HEK293 (cell line): Measurements from ENCODE around the gene LHFPL3.

Source experiments
- CTCF ChIA-PET: fragments of 350-600 bp; formaldehyde crosslinking; extraction: SDS; loops from one replicate; lab custom pipeline; 2021; ENCODE audit warnings: antibody characterized with exemption; lab: Yijun Ruan, JAX
- POLR2A ChIA-PET: fragments of 300-600 bp; formaldehyde crosslinking; extraction: SDS; loops from one replicate; lab custom pipeline; 2020; ENCODE audit warnings: antibody characterized with exemption, inconsistent platforms; lab: Yijun Ruan, JAX
- H3K27ac ChIP-seq: fragments of 200-500 bp; sonication (Bioruptor generic); 2 replicates; pipeline ENCODE4 v1.5.1; 2014; ENCODE audit warnings: low read depth, low read length, control low read depth, inconsistent platforms; ENCODE audit errors: extremely low read depth
- H3K36me3 ChIP-seq, 2 experiments: fragments of 200-500 bp in 1 of 2; sonication (Bioruptor generic) in 1 of 2; 1 replicate in 1 of 2; 2 replicates in 1 of 2; pipeline ENCODE4 v1.5.1; 2014 to 2017; ENCODE audit warnings: inconsistent platforms in 2 of 2, low read length in 2 of 2; ENCODE audit not compliant: control insufficient read depth in 2 of 2, insufficient read depth in 1 of 2
- H3K4me1 ChIP-seq: fragments of 200-500 bp; sonication (Bioruptor generic); 2 replicates; pipeline ENCODE4 v1.5.1; 2014; ENCODE audit warnings: mild to moderate bottlenecking, low read length, inconsistent platforms; ENCODE audit not compliant: control insufficient read depth, insufficient read depth
- H3K4me3 ChIP-seq: 2 replicates; pipeline ENCODE4 v1.5.1; 2011; ENCODE audit warnings: low read depth, mild to moderate bottlenecking, control low read depth, low read length, moderate library complexity
- H3K9me3 ChIP-seq: fragments of 200-500 bp; sonication (Bioruptor generic); 2 replicates; pipeline ENCODE4 v1.5.1; 2014; ENCODE audit warnings: low read depth, low read length, inconsistent platforms; ENCODE audit not compliant: control insufficient read depth, insufficient read depth
- BCL11B ChIP-seq: fragments of 450-650 bp; formaldehyde crosslinking; IDR thresholded peaks from 2 replicates; pipeline ENCODE4 v1.5.1; 2016; ENCODE audit warnings: low read depth, missing biosample characterization, missing genetic modification characterization
- EGR2 ChIP-seq: fragments of 450-650 bp; formaldehyde crosslinking; IDR thresholded peaks from 2 replicates; pipeline ENCODE4 v1.5.1; 2016; ENCODE audit warnings: low read depth, missing biosample characterization, missing genetic modification characterization
- SCRT2 ChIP-seq: fragments of 450-650 bp; formaldehyde crosslinking; IDR thresholded peaks from 2 replicates; pipeline ENCODE4 v1.5.1; 2016; ENCODE audit warnings: missing biosample characterization, missing genetic modification characterization
- YY2 ChIP-seq: fragments of 450-650 bp; formaldehyde crosslinking; IDR thresholded peaks from 2 replicates; pipeline ENCODE4 v1.5.1; 2016; ENCODE audit warnings: missing biosample characterization, missing genetic modification characterization
- ZBTB1 ChIP-seq: fragments of 450-650 bp; formaldehyde crosslinking; IDR thresholded peaks from 2 replicates; pipeline ENCODE4 v1.5.1; 2016; ENCODE audit warnings: missing biosample characterization, missing genetic modification characterization
- ZBTB21 ChIP-seq: fragments of 450-650 bp; formaldehyde crosslinking; IDR thresholded peaks from 2 replicates; pipeline ENCODE4 v1.5.1; 2017; ENCODE audit warnings: missing biosample characterization, missing genetic modification characterization
- ZBTB44 ChIP-seq: fragments of 450-650 bp; IDR thresholded peaks from 2 replicates; pipeline ENCODE4 v1.5.1; 2018; ENCODE audit warnings: missing biosample characterization, mild to moderate bottlenecking, missing genetic modification characterization
- ZEB2 ChIP-seq: fragments of 450-650 bp; formaldehyde crosslinking; IDR thresholded peaks from 2 replicates; pipeline ENCODE4 v1.5.1; 2016; ENCODE audit warnings: missing biosample characterization, missing genetic modification characterization
- ZFP41 ChIP-seq: fragments of 450-650 bp; formaldehyde crosslinking; IDR thresholded peaks from 2 replicates; pipeline ENCODE4 v1.5.1; 2016; ENCODE audit warnings: missing biosample characterization, missing genetic modification characterization, borderline replicate concordance
- ZNF112 ChIP-seq: fragments of 450-650 bp; formaldehyde crosslinking; IDR thresholded peaks from 2 replicates; pipeline ENCODE4 v1.5.0; 2017; ENCODE audit warnings: missing biosample characterization, missing genetic modification characterization
- ZNF140 ChIP-seq: fragments of 450-650 bp; formaldehyde crosslinking; IDR thresholded peaks from 2 replicates; pipeline ENCODE4 v1.5.1; 2016; ENCODE audit warnings: missing biosample characterization, missing genetic modification characterization
- ZNF202 ChIP-seq: fragments of 450-650 bp; formaldehyde crosslinking; IDR thresholded peaks from 2 replicates; pipeline ENCODE4 v1.5.1; 2016; ENCODE audit warnings: missing biosample characterization, missing genetic modification characterization, borderline replicate concordance
- ZNF266 ChIP-seq: fragments of 450-650 bp; formaldehyde crosslinking; IDR thresholded peaks from 2 replicates; pipeline ENCODE4 v1.5.1; 2016; ENCODE audit warnings: missing biosample characterization, missing genetic modification characterization, low read depth
- ZNF274 ChIP-seq, 2 experiments: fragments of 200-500 bp in 1 of 2; fragments of 450-650 bp in 1 of 2; sonication (Bioruptor generic) in 1 of 2; formaldehyde crosslinking in 1 of 2; IDR thresholded peaks; 2 replicates each; pipeline versions ENCODE4 v1.5.1 to v1.6.1; 2014 to 2016; ENCODE audit warnings: borderline replicate concordance in 1 of 2, inconsistent platforms in 1 of 2, low read length in 1 of 2, missing biosample characterization in 1 of 2, missing genetic modification characterization in 1 of 2
- ZNF366 ChIP-seq: fragments of 450-650 bp; formaldehyde crosslinking; conservative IDR thresholded peaks from 2 replicates; pipeline ENCODE4 v1.5.1; 2016; ENCODE audit warnings: missing biosample characterization, missing genetic modification characterization
- ZNF423 ChIP-seq: fragments of 450-650 bp; formaldehyde crosslinking; IDR thresholded peaks from 2 replicates; pipeline ENCODE4 v1.5.1; 2016; ENCODE audit warnings: missing biosample characterization, missing genetic modification characterization
- ZNF426 ChIP-seq: fragments of 450-650 bp; formaldehyde crosslinking; IDR thresholded peaks from 2 replicates; pipeline ENCODE4 v1.5.1; 2017; ENCODE audit warnings: missing biosample characterization, missing genetic modification characterization, mild to moderate bottlenecking, inconsistent platforms, moderate library complexity
- ZNF513 ChIP-seq: fragments of 450-650 bp; IDR thresholded peaks from 2 replicates; pipeline ENCODE4 v1.5.1; 2018; ENCODE audit warnings: missing biosample characterization, missing genetic modification characterization
- ZNF521 ChIP-seq: fragments of 450-650 bp; formaldehyde crosslinking; IDR thresholded peaks from 2 replicates; pipeline ENCODE4 v1.5.1; 2017; ENCODE audit warnings: missing biosample characterization, mild to moderate bottlenecking, missing genetic modification characterization
- ZNF600 ChIP-seq: fragments of 450-650 bp; formaldehyde crosslinking; IDR thresholded peaks from 2 replicates; pipeline ENCODE4 v1.5.1; 2016; ENCODE audit warnings: missing biosample characterization, missing genetic modification characterization
- ZNF629 ChIP-seq: fragments of 450-650 bp; formaldehyde crosslinking; IDR thresholded peaks from 2 replicates; pipeline ENCODE4 v1.5.1; 2017; ENCODE audit warnings: missing biosample characterization, missing genetic modification characterization
- ZNF639 ChIP-seq: fragments of 450-650 bp; formaldehyde crosslinking; IDR thresholded peaks from 2 replicates; pipeline ENCODE4 v1.5.1; 2016; ENCODE audit warnings: missing biosample characterization, missing genetic modification characterization
- ZNF658 ChIP-seq: fragments of 450-650 bp; formaldehyde crosslinking; IDR thresholded peaks from 2 replicates; pipeline ENCODE4; 2016; ENCODE audit warnings: missing biosample characterization, missing genetic modification characterization
- ZNF701 ChIP-seq: fragments of 450-650 bp; formaldehyde crosslinking; IDR thresholded peaks from 2 replicates; pipeline ENCODE4 v1.5.1; 2016; ENCODE audit warnings: missing biosample characterization, missing genetic modification characterization
- ZNF785 ChIP-seq: fragments of 450-650 bp; formaldehyde crosslinking; IDR thresholded peaks from 2 replicates; pipeline ENCODE4 v1.5.1; 2016; ENCODE audit warnings: missing biosample characterization, missing genetic modification characterization
- ZNF791 ChIP-seq: fragments of 450-650 bp; formaldehyde crosslinking; IDR thresholded peaks from 2 replicates; pipeline ENCODE4 v1.5.1; 2016; ENCODE audit warnings: missing biosample characterization, missing genetic modification characterization

Gene LHFPL3

GRCh38 chr7:104779888-104780287, 451.5 kb downstream of the LHFPL3 start (continued):
- TF ChIP-seq ZNF639 (tag by site-specific recombination) (no peak), ZEB2 (tag by site-specific recombination) (no peak), ZBTB1 (tag by site-specific recombination) (no peak), ZNF426 (tag by site-specific recombination) (no peak), ZNF266 (tag by site-specific recombination) (no peak)

GRCh38 chr7:104784686-104785085, 456.3 kb downstream of the LHFPL3 start:
- Histone ChIP-seq H3K36me3 (no peaks in the 10 kb centered on the region), H3K9me3 (no peaks in the 10 kb centered on the region), H3K27ac (no peak overlapping the region), H3K4me3 (no peak overlapping the region), H3K4me1 (no peaks in the 10 kb centered on the region)
- no peak for TF ChIP-seq ZNF513 (tag by site-specific recombination)
- TF ChIP-seq ZNF658 = no peak
- TF ChIP-seq ZNF785 (tag by site-specific recombination) = no peak
- no peak for TF ChIP-seq ZNF274 (IDR thresholded peaks at IDR 0.05; ENCODE audit: low read length)
- TF ChIP-seq ZNF274 (tag by site-specific recombination; IDR thresholded peaks at IDR 0.05; ENCODE audit: borderline replicate concordance) = no peak
- TF ChIP-seq EGR2 = no peak
- TF ChIP-seq ZNF140 (tag by site-specific recombination) = no peak
- ChIA-PET POLR2A (no interaction called here), CTCF (interaction anchor here (0.7 kb wide), 1 partner anchor 63 kb away, joined by 3 read pairs; no protein-coding TSS in a partner anchor)

GRCh38 chr7:104789780-104790179, 461.4 kb downstream of the LHFPL3 start:
- Histone ChIP-seq H3K4me3 (no peak overlapping the region), H3K27ac (no peak overlapping the region), H3K9me3 (no peaks in the 10 kb centered on the region), H3K4me1 (no peaks in the 10 kb centered on the region), H3K36me3 (no peaks in the 10 kb centered on the region)
- POLR2A ChIA-PET = no interaction called here
- CTCF ChIA-PET = no interaction called here
- no peak for TF ChIP-seq YY2

GRCh38 chr7:104790440-104790839, 462.0 kb downstream of the LHFPL3 start:
- H3K4me3 ChIP-seq = no peak overlapping the region
- ChIA-PET POLR2A (no interaction called here), CTCF (interaction anchor here (0.5 kb wide), 1 partner anchor 743 kb away, joined by 4 read pairs; no protein-coding TSS in a partner anchor)
- H3K27ac ChIP-seq = no peak overlapping the region
- no peaks in the 10 kb centered on the region for H3K9me3 ChIP-seq
- H3K4me1 ChIP-seq = no peaks in the 10 kb centered on the region
- TF ChIP-seq BCL11B (tag by site-specific recombination) = no peak
- TF ChIP-seq ZNF791 (tag by site-specific recombination) = no peak
- no peak for TF ChIP-seq ZNF423
- no peak for TF ChIP-seq ZNF202 (tag by site-specific recombination)
- no peak for TF ChIP-seq SCRT2 (tag by site-specific recombination)
- TF ChIP-seq ZNF600 = no peak
- TF ChIP-seq ZNF629 (tag by site-specific recombination) = no peak
- no peak for TF ChIP-seq ZNF366
- TF ChIP-seq ZFP41 (tag by site-specific recombination) = no peak
- no peak for TF ChIP-seq ZBTB21 (tag by site-specific recombination)
- no peak for TF ChIP-seq ZNF701 (tag by site-specific recombination)
- TF ChIP-seq ZNF112 = no peak
- TF ChIP-seq ZBTB44 (tag by site-specific recombination) = no peak
- no peak for TF ChIP-seq ZNF521 (tag by site-specific recombination)
- H3K36me3 ChIP-seq = no peaks in the 10 kb centered on the region
